GM23338 (cell line): ENCODE data around the gene FANCC. TPM values are rescaled to one million over a fixed set of nuclear protein-coding genes. Genes with fewer than 3 reads are reported as not detected.

Experiments
- ATAC-seq: fragments of 200-7000 bp; cut with Tn5 transposase; 3 replicates; pipeline ENCODE4 v1.9.1; 2020
- DNase-seq: peaks from one replicate; pipeline ENCODE4 v3.0.0-alpha.2; 2015; ENCODE audit warnings: low spot score
- H2AFZ ChIP-seq: fragments of 200-600 bp; sonication (generic); 2 replicates; pipeline ENCODE4 v1.8.0; 2016; ENCODE audit warnings: antibody characterized with exemption, mild to moderate bottlenecking, moderate library complexity
- H3F3A ChIP-seq: fragments of 200-600 bp; sonication (generic); replicated peaks from 2 replicates; pipeline ENCODE4 v1.8.0; 2017; ENCODE audit warnings: antibody characterized with exemption, mixed run types, low read depth
- H3K27ac ChIP-seq: fragments of 200-600 bp; sonication (generic); 2 replicates; pipeline ENCODE4 v1.6.1; 2016; ENCODE audit warnings: low read depth
- H3K27me3 ChIP-seq: fragments of 200-600 bp; sonication (generic); 2 replicates; pipeline ENCODE4 v1.8.0; 2016; ENCODE audit warnings: mild to moderate bottlenecking, mixed run types, moderate library complexity; ENCODE audit not compliant: insufficient read depth
- H3K36me3 ChIP-seq: fragments of 200-600 bp; sonication (generic); 2 replicates; pipeline ENCODE4 v1.8.0; 2016; ENCODE audit warnings: mild to moderate bottlenecking; ENCODE audit not compliant: insufficient read depth
- H3K4me1 ChIP-seq: fragments of 200-600 bp; sonication (generic); 2 replicates; pipeline ENCODE4 v1.8.0; 2016; ENCODE audit warnings: mild to moderate bottlenecking, moderate library complexity; ENCODE audit not compliant: insufficient read depth
- H3K4me2 ChIP-seq: fragments of 200-600 bp; sonication (generic); 2 replicates; pipeline ENCODE4 v1.7.1; 2017; ENCODE audit warnings: mixed run types
- H3K4me3 ChIP-seq: fragments of 200-600 bp; sonication (generic); 2 replicates; pipeline ENCODE4 v1.6.1; 2016; ENCODE audit warnings: mixed run types
- H3K79me2 ChIP-seq: fragments of 200-600 bp; sonication (generic); replicated peaks from 2 replicates; pipeline ENCODE4 v1.8.0; 2017; ENCODE audit warnings: mild to moderate bottlenecking; ENCODE audit not compliant: insufficient read depth
- H3K9me2 ChIP-seq: fragments of 200-600 bp; sonication (generic); 2 replicates; pipeline ENCODE4 v1.8.0; 2017; ENCODE audit not compliant: insufficient read depth
- H4K20me1 ChIP-seq: fragments of 200-600 bp; sonication (generic); replicated peaks from 2 replicates; pipeline ENCODE4 v1.8.0; 2017; ENCODE audit warnings: mild to moderate bottlenecking; ENCODE audit not compliant: insufficient read depth
- H3K27ac Mint-ChIP-seq: 2 replicates; pipeline ENCODE4 v1.8.0; 2020; ENCODE audit warnings: inconsistent platforms, mild to moderate bottlenecking, moderate library complexity, mixed read lengths
- H3K27me3 Mint-ChIP-seq: 3 replicates; pipeline ENCODE4 v1.8.0; 2022; ENCODE audit warnings: low read depth, mild to moderate bottlenecking, moderate library complexity, mixed read lengths, inconsistent platforms; ENCODE audit not compliant: insufficient read depth, poor library complexity
- H3K36me3 Mint-ChIP-seq: 3 replicates; pipeline ENCODE4 v1.8.0; 2021; ENCODE audit warnings: low read depth, mild to moderate bottlenecking, inconsistent platforms, moderate library complexity, mixed read lengths
- H3K4me1 Mint-ChIP-seq: 3 replicates; pipeline ENCODE4 v1.8.0; 2020; ENCODE audit warnings: mild to moderate bottlenecking, inconsistent platforms, mixed read lengths
- H3K4me3 Mint-ChIP-seq: 3 replicates; pipeline ENCODE4 v1.8.0; 2021; ENCODE audit warnings: moderate library complexity, mild to moderate bottlenecking, inconsistent platforms, mixed read lengths
- H3K9me3 Mint-ChIP-seq: 3 replicates; pipeline ENCODE4 v1.8.0; 2020; ENCODE audit warnings: moderate library complexity, mild to moderate bottlenecking, inconsistent platforms, mixed read lengths
- CREB1 ChIP-seq: fragments of 250-450 bp; sonication (Bioruptor Pico); IDR thresholded peaks from 2 replicates; pipeline ENCODE4 v1.5.0; 2020; ENCODE audit warnings: low read depth, mild to moderate bottlenecking, moderate library complexity
- EZH2 ChIP-seq: fragments of 200-600 bp; sonication (generic); IDR thresholded peaks from one replicate; pipeline ENCODE4 v1.8.0; 2017; ENCODE audit warnings: antibody characterized with exemption, mild to moderate bottlenecking, low read depth; ENCODE audit not compliant: unreplicated experiment
- POLR2AphosphoS5 ChIP-seq: IDR thresholded peaks from 2 replicates; pipeline ENCODE4 v1.6.1; 2016; ENCODE audit warnings: antibody characterized with exemption, low read depth
- STAT1 ChIP-seq: IDR thresholded peaks from one replicate; pipeline ENCODE4 v1.6.1; 2016; ENCODE audit warnings: antibody characterized with exemption; ENCODE audit not compliant: unreplicated experiment
- polyA plus RNA-seq: library from polyadenylated mRNA; unstranded; fragments of >200 nt; fragmentation: Nextera tagmentation; extraction: Ambion mirVana; gene quantifications from 2 replicates; pipeline ENCODE4 v1.2.1, GENCODE V29; 2016
- total RNA-seq: library from RNA; depleted of rRNA; stranded (reverse); fragments of >200 nt; shearing (Covaris generic); gene quantifications from 2 replicates; pipeline ENCODE4 v1.2.3, GENCODE V29; 2014
- TF ChIP-seq, protein P1 (sequence below): fragments of 250-450 bp; sonication (Bioruptor Pico); IDR thresholded peaks from 2 replicates; pipeline ENCODE4 v1.5.0; 2020; ENCODE audit warnings: mild to moderate bottlenecking, moderate library complexity
- TF ChIP-seq, protein P2 (sequence below), 2 experiments: fragments of 200-600 bp in 1 of 2; sonication (generic) in 1 of 2; conservative IDR thresholded peaks; 2 replicates each; pipeline versions ENCODE4 v1.5.1 to v1.6.1; 2016 to 2017; ENCODE audit warnings: antibody characterized with exemption in 2 of 2, low read depth in 2 of 2, mild to moderate bottlenecking in 2 of 2, moderate library complexity in 1 of 2
- TF ChIP-seq, protein P3 (sequence below): IDR thresholded peaks from one replicate; pipeline ENCODE4 v1.6.1; 2018; ENCODE audit warnings: antibody characterized with exemption; ENCODE audit not compliant: unreplicated experiment
- TF ChIP-seq, protein P4 (sequence below): IDR thresholded peaks from 2 replicates; pipeline ENCODE4 v1.6.1; 2016; ENCODE audit warnings: antibody characterized with exemption

FANCC gene
- total and polyA plus RNA-seq, 2 experiments from 2014 or later, result 7.8 to 18.1 TPM

DNA sequence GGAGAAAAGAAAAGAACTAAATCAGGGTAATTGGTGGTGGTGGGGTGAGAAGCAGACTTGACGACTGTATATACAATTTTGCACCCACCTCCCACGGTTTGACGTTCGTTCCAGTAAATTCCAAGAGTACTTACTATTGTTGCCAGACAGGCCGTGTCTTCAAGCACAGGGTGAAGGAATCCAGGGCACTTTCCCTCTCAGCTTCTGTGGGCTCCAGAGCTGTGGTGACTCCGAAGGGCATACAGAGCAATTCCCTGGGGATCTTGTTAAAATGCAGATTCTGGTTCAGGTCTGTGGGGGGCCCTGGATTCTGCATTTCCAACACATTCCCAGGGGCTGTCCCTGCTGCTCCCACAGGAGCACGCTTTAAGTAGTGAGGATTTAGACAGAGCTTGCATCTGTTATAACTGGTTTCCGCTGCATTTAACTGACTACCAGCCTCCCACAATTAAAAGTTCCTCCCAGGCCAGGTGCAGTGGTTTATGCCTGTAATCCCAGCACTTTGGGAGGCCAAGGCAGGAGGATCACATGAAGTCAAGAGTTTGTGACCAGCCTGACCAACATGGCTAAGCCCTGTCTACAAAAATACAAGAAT, 49.3 kb upstream of the FANCC start (continued):
- TF ChIP-seq, protein P1, sequence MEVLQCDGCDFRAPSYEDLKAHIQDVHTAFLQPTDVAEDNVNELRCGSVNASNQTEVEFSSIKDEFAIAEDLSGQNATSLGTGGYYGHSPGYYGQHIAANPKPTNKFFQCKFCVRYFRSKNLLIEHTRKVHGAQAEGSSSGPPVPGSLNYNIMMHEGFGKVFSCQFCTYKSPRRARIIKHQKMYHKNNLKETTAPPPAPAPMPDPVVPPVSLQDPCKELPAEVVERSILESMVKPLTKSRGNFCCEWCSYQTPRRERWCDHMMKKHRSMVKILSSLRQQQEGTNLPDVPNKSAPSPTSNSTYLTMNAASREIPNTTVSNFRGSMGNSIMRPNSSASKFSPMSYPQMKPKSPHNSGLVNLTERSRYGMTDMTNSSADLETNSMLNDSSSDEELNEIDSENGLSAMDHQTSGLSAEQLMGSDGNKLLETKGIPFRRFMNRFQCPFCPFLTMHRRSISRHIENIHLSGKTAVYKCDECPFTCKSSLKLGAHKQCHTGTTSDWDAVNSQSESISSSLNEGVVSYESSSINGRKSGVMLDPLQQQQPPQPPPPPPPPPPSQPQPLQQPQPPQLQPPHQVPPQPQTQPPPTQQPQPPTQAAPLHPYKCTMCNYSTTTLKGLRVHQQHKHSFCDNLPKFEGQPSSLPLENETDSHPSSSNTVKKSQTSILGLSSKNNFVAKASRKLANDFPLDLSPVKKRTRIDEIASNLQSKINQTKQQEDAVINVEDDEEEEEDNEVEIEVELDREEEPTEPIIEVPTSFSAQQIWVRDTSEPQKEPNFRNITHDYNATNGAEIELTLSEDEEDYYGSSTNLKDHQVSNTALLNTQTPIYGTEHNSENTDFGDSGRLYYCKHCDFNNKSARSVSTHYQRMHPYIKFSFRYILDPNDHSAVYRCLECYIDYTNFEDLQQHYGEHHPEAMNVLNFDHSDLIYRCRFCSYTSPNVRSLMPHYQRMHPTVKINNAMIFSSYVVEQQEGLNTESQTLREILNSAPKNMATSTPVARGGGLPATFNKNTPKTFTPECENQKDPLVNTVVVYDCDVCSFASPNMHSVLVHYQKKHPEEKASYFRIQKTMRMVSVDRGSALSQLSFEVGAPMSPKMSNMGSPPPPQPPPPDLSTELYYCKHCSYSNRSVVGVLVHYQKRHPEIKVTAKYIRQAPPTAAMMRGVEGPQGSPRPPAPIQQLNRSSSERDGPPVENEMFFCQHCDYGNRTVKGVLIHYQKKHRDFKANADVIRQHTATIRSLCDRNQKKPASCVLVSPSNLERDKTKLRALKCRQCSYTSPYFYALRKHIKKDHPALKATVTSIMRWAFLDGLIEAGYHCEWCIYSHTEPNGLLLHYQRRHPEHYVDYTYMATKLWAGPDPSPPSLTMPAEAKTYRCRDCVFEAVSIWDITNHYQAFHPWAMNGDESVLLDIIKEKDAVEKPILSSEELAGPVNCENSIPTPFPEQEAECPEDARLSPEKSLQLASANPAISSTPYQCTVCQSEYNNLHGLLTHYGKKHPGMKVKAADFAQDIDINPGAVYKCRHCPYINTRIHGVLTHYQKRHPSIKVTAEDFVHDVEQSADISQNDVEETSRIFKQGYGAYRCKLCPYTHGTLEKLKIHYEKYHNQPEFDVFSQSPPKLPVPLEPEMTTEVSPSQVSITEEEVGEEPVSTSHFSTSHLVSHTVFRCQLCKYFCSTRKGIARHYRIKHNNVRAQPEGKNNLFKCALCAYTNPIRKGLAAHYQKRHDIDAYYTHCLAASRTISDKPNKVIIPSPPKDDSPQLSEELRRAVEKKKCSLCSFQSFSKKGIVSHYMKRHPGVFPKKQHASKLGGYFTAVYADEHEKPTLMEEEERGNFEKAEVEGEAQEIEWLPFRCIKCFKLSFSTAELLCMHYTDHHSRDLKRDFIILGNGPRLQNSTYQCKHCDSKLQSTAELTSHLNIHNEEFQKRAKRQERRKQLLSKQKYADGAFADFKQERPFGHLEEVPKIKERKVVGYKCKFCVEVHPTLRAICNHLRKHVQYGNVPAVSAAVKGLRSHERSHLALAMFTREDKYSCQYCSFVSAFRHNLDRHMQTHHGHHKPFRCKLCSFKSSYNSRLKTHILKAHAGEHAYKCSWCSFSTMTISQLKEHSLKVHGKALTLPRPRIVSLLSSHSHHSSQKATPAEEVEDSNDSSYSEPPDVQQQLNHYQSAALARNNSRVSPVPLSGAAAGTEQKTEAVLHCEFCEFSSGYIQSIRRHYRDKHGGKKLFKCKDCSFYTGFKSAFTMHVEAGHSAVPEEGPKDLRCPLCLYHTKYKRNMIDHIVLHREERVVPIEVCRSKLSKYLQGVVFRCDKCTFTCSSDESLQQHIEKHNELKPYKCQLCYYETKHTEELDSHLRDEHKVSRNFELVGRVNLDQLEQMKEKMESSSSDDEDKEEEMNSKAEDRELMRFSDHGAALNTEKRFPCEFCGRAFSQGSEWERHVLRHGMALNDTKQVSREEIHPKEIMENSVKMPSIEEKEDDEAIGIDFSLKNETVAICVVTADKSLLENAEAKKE, result no peak; the same call in 1 of the 2 replicates
- no peak for TF ChIP-seq STAT1
- TF ChIP-seq, protein P2, sequence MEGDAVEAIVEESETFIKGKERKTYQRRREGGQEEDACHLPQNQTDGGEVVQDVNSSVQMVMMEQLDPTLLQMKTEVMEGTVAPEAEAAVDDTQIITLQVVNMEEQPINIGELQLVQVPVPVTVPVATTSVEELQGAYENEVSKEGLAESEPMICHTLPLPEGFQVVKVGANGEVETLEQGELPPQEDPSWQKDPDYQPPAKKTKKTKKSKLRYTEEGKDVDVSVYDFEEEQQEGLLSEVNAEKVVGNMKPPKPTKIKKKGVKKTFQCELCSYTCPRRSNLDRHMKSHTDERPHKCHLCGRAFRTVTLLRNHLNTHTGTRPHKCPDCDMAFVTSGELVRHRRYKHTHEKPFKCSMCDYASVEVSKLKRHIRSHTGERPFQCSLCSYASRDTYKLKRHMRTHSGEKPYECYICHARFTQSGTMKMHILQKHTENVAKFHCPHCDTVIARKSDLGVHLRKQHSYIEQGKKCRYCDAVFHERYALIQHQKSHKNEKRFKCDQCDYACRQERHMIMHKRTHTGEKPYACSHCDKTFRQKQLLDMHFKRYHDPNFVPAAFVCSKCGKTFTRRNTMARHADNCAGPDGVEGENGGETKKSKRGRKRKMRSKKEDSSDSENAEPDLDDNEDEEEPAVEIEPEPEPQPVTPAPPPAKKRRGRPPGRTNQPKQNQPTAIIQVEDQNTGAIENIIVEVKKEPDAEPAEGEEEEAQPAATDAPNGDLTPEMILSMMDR (conservative IDR thresholded peaks at IDR 0.05; ENCODE audit: low read depth in 2 of 2), result no peak

DNA sequence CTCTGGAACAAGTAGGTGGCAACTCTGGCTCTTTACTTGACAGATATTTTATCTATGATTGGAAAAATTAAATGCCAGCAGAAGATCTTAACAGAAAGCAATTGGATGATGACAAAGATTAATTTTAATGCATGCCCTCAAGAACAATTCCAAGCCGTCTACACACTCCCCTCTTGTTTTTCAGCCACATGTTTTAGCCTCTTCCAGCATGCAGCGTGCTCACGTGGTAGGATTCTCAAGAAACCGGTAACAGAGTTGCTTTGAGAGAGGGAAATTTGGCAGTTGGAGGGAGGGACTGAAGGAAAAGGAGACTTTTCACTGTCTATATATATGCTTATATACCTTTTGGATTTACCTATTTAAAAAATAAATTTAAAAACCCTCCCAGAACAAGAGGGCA, 48.3 kb upstream of the FANCC start:
- no peaks in the 10 kb centered on the region for H3F3A ChIP-seq
- DNase-seq (no peak), ATAC-seq (no peak)
- no peak overlapping the region for H3K4me2 ChIP-seq
- H2AFZ ChIP-seq, result 0 out of 2 replicates have a peak overlapping the region, but pooled peaks have one; percentile 18
- H3K27ac Mint-ChIP-seq, result no peak overlapping the region
- no peak overlapping the region for H3K4me3 Mint-ChIP-seq
- no peaks in the 10 kb centered on the region for H3K9me2 ChIP-seq
- no peak overlapping the region for H3K27ac ChIP-seq
- H4K20me1 ChIP-seq, result no peaks in the 10 kb centered on the region
- H3K36me3 Mint-ChIP-seq, result peaks cover 5% of the 10 kb centered on the region; the same call in 2 of the 3 replicates
- peaks cover 3% of the 10 kb centered on the region for H3K27me3 Mint-ChIP-seq
- no peaks in the 10 kb centered on the region for H3K27me3 ChIP-seq
- H3K79me2 ChIP-seq, result no peaks in the 10 kb centered on the region
- H3K4me1 Mint-ChIP-seq, result peaks cover 29% of the 10 kb centered on the region
- H3K4me1 ChIP-seq, result 0 out of 2 replicates have a peak, but pooled peaks cover 6% of the 10 kb centered on the region
- H3K36me3 ChIP-seq, result no peaks in the 10 kb centered on the region
- no peak overlapping the region for H3K4me3 ChIP-seq
- peaks cover 5% of the 10 kb centered on the region; the same call in 2 of the 3 replicates for H3K9me3 Mint-ChIP-seq
- TF ChIP-seq, protein P2 (conservative IDR thresholded peaks at IDR 0.05; ENCODE audit: low read depth in 2 of 2), result no peak
- TF ChIP-seq CREB1 (CRISPR knock-in tag) (no peak), EZH2 (no peak), POLR2AphosphoS5 (no peak), STAT1 (no peak)
- TF ChIP-seq, protein P3, sequence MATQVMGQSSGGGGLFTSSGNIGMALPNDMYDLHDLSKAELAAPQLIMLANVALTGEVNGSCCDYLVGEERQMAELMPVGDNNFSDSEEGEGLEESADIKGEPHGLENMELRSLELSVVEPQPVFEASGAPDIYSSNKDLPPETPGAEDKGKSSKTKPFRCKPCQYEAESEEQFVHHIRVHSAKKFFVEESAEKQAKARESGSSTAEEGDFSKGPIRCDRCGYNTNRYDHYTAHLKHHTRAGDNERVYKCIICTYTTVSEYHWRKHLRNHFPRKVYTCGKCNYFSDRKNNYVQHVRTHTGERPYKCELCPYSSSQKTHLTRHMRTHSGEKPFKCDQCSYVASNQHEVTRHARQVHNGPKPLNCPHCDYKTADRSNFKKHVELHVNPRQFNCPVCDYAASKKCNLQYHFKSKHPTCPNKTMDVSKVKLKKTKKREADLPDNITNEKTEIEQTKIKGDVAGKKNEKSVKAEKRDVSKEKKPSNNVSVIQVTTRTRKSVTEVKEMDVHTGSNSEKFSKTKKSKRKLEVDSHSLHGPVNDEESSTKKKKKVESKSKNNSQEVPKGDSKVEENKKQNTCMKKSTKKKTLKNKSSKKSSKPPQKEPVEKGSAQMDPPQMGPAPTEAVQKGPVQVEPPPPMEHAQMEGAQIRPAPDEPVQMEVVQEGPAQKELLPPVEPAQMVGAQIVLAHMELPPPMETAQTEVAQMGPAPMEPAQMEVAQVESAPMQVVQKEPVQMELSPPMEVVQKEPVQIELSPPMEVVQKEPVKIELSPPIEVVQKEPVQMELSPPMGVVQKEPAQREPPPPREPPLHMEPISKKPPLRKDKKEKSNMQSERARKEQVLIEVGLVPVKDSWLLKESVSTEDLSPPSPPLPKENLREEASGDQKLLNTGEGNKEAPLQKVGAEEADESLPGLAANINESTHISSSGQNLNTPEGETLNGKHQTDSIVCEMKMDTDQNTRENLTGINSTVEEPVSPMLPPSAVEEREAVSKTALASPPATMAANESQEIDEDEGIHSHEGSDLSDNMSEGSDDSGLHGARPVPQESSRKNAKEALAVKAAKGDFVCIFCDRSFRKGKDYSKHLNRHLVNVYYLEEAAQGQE, result no peak
- TF ChIP-seq, protein P4, sequence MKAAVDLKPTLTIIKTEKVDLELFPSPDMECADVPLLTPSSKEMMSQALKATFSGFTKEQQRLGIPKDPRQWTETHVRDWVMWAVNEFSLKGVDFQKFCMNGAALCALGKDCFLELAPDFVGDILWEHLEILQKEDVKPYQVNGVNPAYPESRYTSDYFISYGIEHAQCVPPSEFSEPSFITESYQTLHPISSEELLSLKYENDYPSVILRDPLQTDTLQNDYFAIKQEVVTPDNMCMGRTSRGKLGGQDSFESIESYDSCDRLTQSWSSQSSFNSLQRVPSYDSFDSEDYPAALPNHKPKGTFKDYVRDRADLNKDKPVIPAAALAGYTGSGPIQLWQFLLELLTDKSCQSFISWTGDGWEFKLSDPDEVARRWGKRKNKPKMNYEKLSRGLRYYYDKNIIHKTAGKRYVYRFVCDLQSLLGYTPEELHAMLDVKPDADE, result no peak
